Activated CD4-positive, alpha-beta T cell treated with anti-CD3 and anti-CD28 coated beads, Interleukin-2, amount 10 ng/mL, durations not matched to agents 7 days and 5 days (primary cell): ENCODE data around the gene PCDHGA1. TPM values are rescaled to one million over a fixed set of nuclear protein-coding genes. Genes with fewer than 3 reads are reported as not detected.

ENCODE experiments used
- CTCF ChIA-PET: fragments of 350-600 bp; sonication (Branson Sonifier 250); formaldehyde crosslinking; loops from one replicate; lab custom pipeline; 2021; ENCODE audit warnings: antibody characterized with exemption; lab: Charles Lee
- POLR2A ChIA-PET: fragments of 350-600 bp; sonication (Branson Sonifier 250); formaldehyde crosslinking; loops from one replicate; lab custom pipeline; 2021; ENCODE audit warnings: antibody characterized with exemption; lab: Charles Lee
- DNase-seq: peaks from one replicate; pipeline ENCODE4 v3.0.0-alpha.2; 2020
- H3K27ac Mint-ChIP-seq: one replicate; pipeline ENCODE4 v1.8.0; 2021; ENCODE audit warnings: mild to moderate bottlenecking, moderate library complexity, mixed read lengths
- H3K27me3 Mint-ChIP-seq: one replicate; pipeline ENCODE4 v1.8.0; 2021; ENCODE audit warnings: mixed read lengths
- H3K36me3 Mint-ChIP-seq: one replicate; pipeline ENCODE4 v1.8.0; 2021; ENCODE audit warnings: low read depth, mixed read lengths
- H3K4me1 Mint-ChIP-seq: one replicate; pipeline ENCODE4 v1.8.0; 2021; ENCODE audit warnings: mixed read lengths
- H3K4me3 Mint-ChIP-seq: one replicate; pipeline ENCODE4 v1.8.0; 2021; ENCODE audit warnings: mild to moderate bottlenecking, moderate library complexity, mixed read lengths
- H3K9me3 Mint-ChIP-seq: one replicate; pipeline ENCODE4 v1.8.0; 2021; ENCODE audit warnings: mixed read lengths
- total RNA-seq, 2 experiments: library from RNA; stranded (reverse); gene quantifications; one replicate each; pipeline ENCODE4 v1.2.3, GENCODE V29; 2021

Gene PCDHGA1
- total RNA-seq, 2 experiments from 2014 or later, result 0.04 to 0.05 TPM

GRCh38 chr5:141518618-141519015, 188.3 kb downstream of the PCDHGA1 start:
- Mint-ChIP-seq H3K27ac (no peak overlapping the region), H3K9me3 (no peaks in the 10 kb centered on the region), H3K36me3 (peaks cover 76% of the 10 kb centered on the region), H3K27me3 (no peaks in the 10 kb centered on the region), H3K4me3 (no peak overlapping the region), H3K4me1 (peaks cover 31% of the 10 kb centered on the region)
- CTCF ChIA-PET, result interaction anchor here (0.6 to 1.1 kb wide), 3 partner anchors 15 to 577 kb away, joined by 3 to 4 read pairs (median 3); no protein-coding TSS in a partner anchor
- DNase-seq, result no peak
- POLR2A ChIA-PET, result no interaction called here

- no peaks in the 10 kb centered on the region for H3K9me3 Mint-ChIP-seq
- peaks cover 27% of the 10 kb centered on the region for H3K4me1 Mint-ChIP-seq
- POLR2A ChIA-PET, result no interaction called here
- H3K4me3 Mint-ChIP-seq, result no peak overlapping the region
- H3K27ac Mint-ChIP-seq, result no peak overlapping the region
- CTCF ChIA-PET, result interaction anchor here (1.2 to 4.5 kb wide), 5 partner anchors 7 to 190 kb away, joined by 3 to 28 read pairs (median 6); partner anchors contain the start of genes PCDHGA1 and PCDHGA12
- peaks cover 86% of the 10 kb centered on the region for H3K36me3 Mint-ChIP-seq
- no peak for DNase-seq
- H3K27me3 Mint-ChIP-seq, result no peaks in the 10 kb centered on the region
Observed at GRCh38 chr5:141519605-141520565, 189.6 kb downstream of the PCDHGA1 start.

GRCh38 chr5:141521244-141521781, 191.0 kb downstream of the PCDHGA1 start:
- H3K4me3 Mint-ChIP-seq, result no peak overlapping the region
- peaks cover 22% of the 10 kb centered on the region for H3K4me1 Mint-ChIP-seq
- no peaks in the 10 kb centered on the region for H3K9me3 Mint-ChIP-seq
- no peak overlapping the region for H3K27ac Mint-ChIP-seq
- ChIA-PET POLR2A (no interaction called here), CTCF (interaction anchor here (0.7 to 4.5 kb wide), 10 partner anchors 8 to 193 kb away, joined by 3 to 28 read pairs (median 6); partner anchors contain the start of genes PCDHGA1, PCDHGA10 and PCDHGB7)
- no peak for DNase-seq
- no peaks in the 10 kb centered on the region for H3K27me3 Mint-ChIP-seq
- peaks cover 90% of the 10 kb centered on the region for H3K36me3 Mint-ChIP-seq

GRCh38 chr5:141522301-141522700, 192.0 kb downstream of the PCDHGA1 start:
- H3K36me3 Mint-ChIP-seq, result peaks cover 88% of the 10 kb centered on the region
- ChIA-PET CTCF (interaction anchor here (1.2 to 4.5 kb wide), 7 partner anchors 9 to 194 kb away, joined by 4 to 28 read pairs (median 6); partner anchors contain the start of genes PCDHGA10 and PCDHGB7), POLR2A (interaction anchor here (0.6 kb wide), 1 partner anchor 102 kb away, joined by 5 read pairs; no protein-coding TSS in a partner anchor)
- peaks cover 22% of the 10 kb centered on the region for H3K4me1 Mint-ChIP-seq
- no peaks in the 10 kb centered on the region for H3K9me3 Mint-ChIP-seq
- no peak for DNase-seq
- no peak overlapping the region for H3K4me3 Mint-ChIP-seq
- H3K27me3 Mint-ChIP-seq, result no peaks in the 10 kb centered on the region
- H3K27ac Mint-ChIP-seq, result no peak overlapping the region

- ChIA-PET POLR2A (no interaction called here), CTCF (interaction anchor here (1.0 to 4.5 kb wide), 15 partner anchors 8 to 121 kb away, joined by 3 to 28 read pairs (median 4); partner anchors contain the start of genes PCDHGA10 and PCDHGA11)
- Mint-ChIP-seq H3K4me1 (peaks cover 22% of the 10 kb centered on the region), H3K4me3 (no peak overlapping the region), H3K36me3 (peaks cover 91% of the 10 kb centered on the region), H3K27ac (no peak overlapping the region), H3K27me3 (no peaks in the 10 kb centered on the region), H3K9me3 (no peaks in the 10 kb centered on the region)
- no peak for DNase-seq
Observed at GRCh38 chr5:141523991-141524390, 193.7 kb downstream of the PCDHGA1 start.

GRCh38 chr5:141524604-141525597, 194.6 kb downstream of the PCDHGA1 start:
- peak; percentile 41 for DNase-seq
- ChIA-PET CTCF (interaction anchor here (0.6 to 4.5 kb wide), 16 partner anchors 9 to 966 kb away, joined by 3 to 28 read pairs (median 4); partner anchors contain the start of genes PCDHGA10, PCDHGA11 and PCDHGB6), POLR2A (no interaction called here)
- Mint-ChIP-seq H3K27ac (no peak overlapping the region), H3K9me3 (no peaks in the 10 kb centered on the region), H3K4me3 (no peak overlapping the region), H3K36me3 (peaks cover 88% of the 10 kb centered on the region), H3K27me3 (no peaks in the 10 kb centered on the region), H3K4me1 (peaks cover 22% of the 10 kb centered on the region)

GRCh38 chr5:141525653-141526052, 195.3 kb downstream of the PCDHGA1 start:
- Mint-ChIP-seq H3K36me3 (peaks cover 81% of the 10 kb centered on the region), H3K4me3 (no peak overlapping the region), H3K4me1 (peaks cover 22% of the 10 kb centered on the region), H3K27ac (no peak overlapping the region), H3K9me3 (no peaks in the 10 kb centered on the region), H3K27me3 (no peaks in the 10 kb centered on the region)
- ChIA-PET CTCF (interaction anchor here (0.6 to 2.4 kb wide), 7 partner anchors 8 to 966 kb away, joined by 3 to 8 read pairs (median 3); partner anchors contain the start of gene PCDHGB6), POLR2A (no interaction called here)
- no peak for DNase-seq

- Mint-ChIP-seq H3K4me1 (peaks cover 14% of the 10 kb centered on the region), H3K27ac (no peak overlapping the region), H3K36me3 (peaks cover 67% of the 10 kb centered on the region), H3K4me3 (no peak overlapping the region), H3K9me3 (no peaks in the 10 kb centered on the region), H3K27me3 (no peaks in the 10 kb centered on the region)
- no peak for DNase-seq
- ChIA-PET POLR2A (no interaction called here), CTCF (interaction anchor here (0.6 kb wide), 1 partner anchor 1197 kb away, joined by 5 read pairs; no protein-coding TSS in a partner anchor)
Observed at GRCh38 chr5:141527426-141527825, 197.1 kb downstream of the PCDHGA1 start.

- peaks cover 5% of the 10 kb centered on the region for H3K4me1 Mint-ChIP-seq
- ChIA-PET CTCF (interaction anchor here (0.8 to 2.1 kb wide), 3 partner anchors 9 to 98 kb away, joined by 3 to 10 read pairs (median 4); partner anchors contain the start of gene PCDHGA12), POLR2A (no interaction called here)
- H3K27me3 Mint-ChIP-seq, result no peaks in the 10 kb centered on the region
- no peak overlapping the region for H3K4me3 Mint-ChIP-seq
- H3K9me3 Mint-ChIP-seq, result no peaks in the 10 kb centered on the region
- no peak for DNase-seq
- no peak overlapping the region for H3K27ac Mint-ChIP-seq
- peaks cover 57% of the 10 kb centered on the region for H3K36me3 Mint-ChIP-seq
Observed at GRCh38 chr5:141528291-141528984, 198.1 kb downstream of the PCDHGA1 start.

- DNase-seq, result no peak
- Mint-ChIP-seq H3K9me3 (no peaks in the 10 kb centered on the region), H3K27me3 (no peaks in the 10 kb centered on the region), H3K27ac (no peak overlapping the region), H3K4me1 (peaks cover 5% of the 10 kb centered on the region), H3K36me3 (peaks cover 53% of the 10 kb centered on the region), H3K4me3 (no peak overlapping the region)
- ChIA-PET POLR2A (no interaction called here), CTCF (interaction anchor here (1.0 to 2.1 kb wide), 2 partner anchors 9 to 35 kb away, joined by 4 to 10 read pairs; no protein-coding TSS in a partner anchor)
Observed at GRCh38 chr5:141529002-141529401, 198.7 kb downstream of the PCDHGA1 start.

- Mint-ChIP-seq H3K4me3 (no peak overlapping the region), H3K4me1 (no peaks in the 10 kb centered on the region), H3K27ac (no peak overlapping the region), H3K36me3 (peaks cover 52% of the 10 kb centered on the region), H3K9me3 (no peaks in the 10 kb centered on the region), H3K27me3 (no peaks in the 10 kb centered on the region)
- DNase-seq, result no peak
- ChIA-PET POLR2A (no interaction called here), CTCF (interaction anchor here (0.6 to 2.1 kb wide), 2 partner anchors 16 to 34 kb away, joined by 3 to 10 read pairs; no protein-coding TSS in a partner anchor)
Observed at GRCh38 chr5:141529873-141530272, 199.6 kb downstream of the PCDHGA1 start.
